Cardiac septum (tissue), 1 donor: Measurements from ENCODE around the gene TTLL8. TPM values are rescaled to one million over a fixed set of nuclear protein-coding genes. Genes with fewer than 3 reads are reported as not detected.

Experiments used
- DNase-seq: peaks from one replicate; pipeline ENCODE4 v3.0.0-alpha.2; 2020; ENCODE audit warnings: low spot score
- intact Hi-C: fragments of 100-400 bp; cut with DNase I; formaldehyde crosslinking; loops from one replicate; pipeline ENCODE4 v1.14.0; 2022
- total RNA-seq: library from RNA; stranded (reverse); fragmentation: NEBNext Ultra II Directional; extraction: Animal tissue kit (Norgen Biotek cat#: 25700); gene quantifications from one replicate; pipeline ENCODE4 v1.2.1, GENCODE V29; 2021
- donor health status: DM: no; HTN: no; CAD: no.

Gene TTLL8
- total RNA-seq, 1 donor from 2014 or later: not detected

GRCh38 chr22:50064453-50064852 lies 6.4 kb upstream of the TTLL8 start:
- intact Hi-C loops: loop anchor here (10.0 kb wide), 1 partner anchor 60 kb away; no protein-coding TSS in a partner anchor
- no peak for DNase-seq

DNA sequence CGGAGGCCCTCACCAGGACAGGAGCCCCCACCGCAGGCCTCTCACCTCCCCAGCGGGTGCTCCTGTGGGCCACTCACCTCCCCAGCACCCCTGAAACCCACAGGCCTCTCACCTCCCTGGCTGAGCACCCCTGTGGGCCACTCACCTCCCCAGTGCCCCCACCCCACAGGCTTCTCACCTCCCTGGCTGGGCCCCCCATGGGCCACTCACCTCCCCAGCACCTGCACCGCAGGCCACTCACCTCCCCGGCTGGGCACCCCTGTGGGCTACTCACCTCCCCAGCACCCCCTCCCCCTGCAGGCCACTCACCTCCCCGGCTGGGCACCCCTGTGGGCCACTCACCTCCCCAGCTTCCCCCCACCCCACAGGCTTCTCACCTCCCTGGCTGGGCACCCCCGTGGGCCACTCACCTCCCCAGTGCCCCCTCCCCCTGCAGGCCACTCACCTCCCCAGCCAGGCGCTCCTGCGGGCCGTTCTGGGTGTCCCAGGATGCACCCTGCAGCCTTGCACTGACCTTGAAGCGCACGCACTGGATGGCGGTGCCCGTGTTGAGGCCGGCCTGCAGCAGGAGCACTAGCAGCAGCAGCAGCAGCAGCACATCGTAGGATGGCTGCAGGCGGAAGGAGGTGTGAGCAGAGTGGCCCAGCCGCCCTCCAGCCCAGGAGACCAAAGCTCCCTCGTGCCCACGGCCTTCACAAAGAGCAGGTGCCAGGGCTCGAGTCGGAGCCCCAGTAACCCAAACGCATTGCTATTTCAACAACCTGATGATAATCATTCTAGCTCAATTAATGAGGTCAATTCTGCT lies 5.7 kb upstream of the TTLL8 start:
- no peak for DNase-seq

GRCh38 chr22:50062509-50063135 lies 4.5 kb upstream of the TTLL8 start:
- DNase-seq: no peak
- intact Hi-C loops: loop anchor here (10.0 kb wide), 1 partner anchor 62 kb away; no protein-coding TSS in a partner anchor

More for the DNA sequence above, 5.7 kb upstream of the TTLL8 start:
- intact Hi-C loops: loop anchor here (10.0 kb wide), 1 partner anchor 61 kb away; no protein-coding TSS in a partner anchor

- intact Hi-C loops: loop anchor here (10.0 kb wide), 1 partner anchor 63 kb away; no protein-coding TSS in a partner anchor
- no peak for DNase-seq
Measured at GRCh38 chr22:50061824-50062355, 3.8 kb upstream of the TTLL8 start.

DNA sequence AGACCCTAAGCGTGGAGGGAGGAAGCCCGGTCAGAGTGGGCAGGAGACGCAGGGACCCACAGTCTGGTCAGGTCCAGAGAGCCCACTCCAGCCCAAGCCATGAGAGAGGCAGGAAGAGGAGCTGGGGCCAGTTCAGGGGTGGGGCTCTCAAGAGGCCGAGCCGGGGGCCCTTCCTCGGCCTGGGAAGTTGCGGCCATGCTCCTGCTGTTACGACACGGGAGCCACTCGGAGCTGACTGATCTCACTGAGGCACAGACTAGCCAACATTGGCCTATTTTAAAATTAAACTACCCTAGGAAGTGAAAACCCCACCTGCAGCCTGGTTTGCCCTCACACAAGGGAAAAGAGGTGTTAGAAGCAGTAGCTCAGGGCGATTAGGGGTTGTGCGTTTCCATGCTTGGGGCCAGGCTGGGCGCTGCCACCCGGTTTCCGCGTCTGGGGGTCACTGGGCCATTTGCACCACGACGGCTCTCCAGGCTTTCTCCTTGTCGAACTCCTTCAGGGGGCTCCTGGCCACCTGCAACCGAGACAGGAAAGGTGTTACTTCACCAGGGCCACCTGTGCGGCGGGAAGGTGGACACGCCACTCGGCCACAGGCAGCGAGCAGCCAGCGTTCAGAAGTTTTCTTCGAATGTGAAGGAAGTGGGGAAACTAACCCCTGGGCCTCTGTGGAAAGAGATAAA lies 3.2 kb upstream of the TTLL8 start:
- intact Hi-C loops: loop anchor here (10.0 kb wide), 1 partner anchor 64 kb away; no protein-coding TSS in a partner anchor
- no peak for DNase-seq

DNA sequence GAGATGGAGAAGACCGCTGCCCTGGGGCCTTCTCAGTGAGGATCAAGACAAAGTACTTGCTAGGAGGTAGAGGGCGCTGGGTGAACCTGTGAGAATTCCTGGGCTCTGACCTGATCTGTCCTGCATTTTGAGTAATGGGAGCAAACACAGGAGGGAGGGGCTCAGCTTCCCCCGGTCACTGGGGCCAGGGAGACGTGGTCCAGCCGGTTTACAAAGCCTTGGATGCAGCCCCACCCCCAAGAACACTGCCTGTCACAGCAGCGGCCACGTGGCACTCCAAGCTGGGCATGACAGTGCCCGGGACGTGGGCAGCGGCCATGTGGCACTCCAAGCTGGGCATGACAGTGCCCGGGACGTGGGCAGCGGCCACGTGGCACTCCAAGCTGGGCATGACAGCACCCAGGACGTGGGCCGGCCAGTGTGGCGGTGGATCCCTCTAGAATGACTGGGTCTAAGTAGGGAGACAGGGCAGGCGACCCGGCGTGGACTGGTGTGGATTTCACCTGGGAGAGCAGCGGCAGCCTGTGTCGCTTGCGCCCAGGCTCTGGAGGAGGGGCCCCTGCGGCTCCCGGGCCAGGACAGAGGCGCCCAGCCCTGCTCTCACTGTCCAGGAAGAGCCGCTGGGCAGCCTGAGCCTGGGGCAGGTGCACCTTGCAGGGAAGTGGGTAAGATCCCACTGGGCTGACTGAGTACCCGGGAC lies 2.5 kb upstream of the TTLL8 start:
- intact Hi-C loops: loop anchor here (10.0 kb wide), 1 partner anchor 64 kb away; no protein-coding TSS in a partner anchor
- no peak for DNase-seq

DNA sequence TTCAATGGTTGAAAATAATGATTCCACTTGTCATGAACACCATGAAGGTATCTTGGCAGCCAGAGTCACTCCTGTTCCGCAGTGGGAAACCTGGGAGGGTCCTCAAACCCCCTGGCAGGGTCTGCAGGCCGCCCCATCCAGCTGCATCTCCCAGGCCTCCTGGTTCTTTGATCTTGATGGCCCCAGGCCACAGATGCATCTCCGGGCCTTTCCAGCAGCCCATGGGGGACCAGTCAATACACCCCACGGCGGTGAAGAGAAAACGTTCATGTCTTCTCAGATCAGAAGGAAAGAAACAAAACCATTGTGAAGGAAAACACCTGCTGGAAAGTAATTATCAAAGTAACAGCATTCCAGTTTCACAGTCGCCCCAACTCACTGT lies 1.8 kb upstream of the TTLL8 start:
- intact Hi-C loops: loop anchor here (10.0 kb wide), 1 partner anchor 65 kb away; no protein-coding TSS in a partner anchor
- no peak for DNase-seq

DNA sequence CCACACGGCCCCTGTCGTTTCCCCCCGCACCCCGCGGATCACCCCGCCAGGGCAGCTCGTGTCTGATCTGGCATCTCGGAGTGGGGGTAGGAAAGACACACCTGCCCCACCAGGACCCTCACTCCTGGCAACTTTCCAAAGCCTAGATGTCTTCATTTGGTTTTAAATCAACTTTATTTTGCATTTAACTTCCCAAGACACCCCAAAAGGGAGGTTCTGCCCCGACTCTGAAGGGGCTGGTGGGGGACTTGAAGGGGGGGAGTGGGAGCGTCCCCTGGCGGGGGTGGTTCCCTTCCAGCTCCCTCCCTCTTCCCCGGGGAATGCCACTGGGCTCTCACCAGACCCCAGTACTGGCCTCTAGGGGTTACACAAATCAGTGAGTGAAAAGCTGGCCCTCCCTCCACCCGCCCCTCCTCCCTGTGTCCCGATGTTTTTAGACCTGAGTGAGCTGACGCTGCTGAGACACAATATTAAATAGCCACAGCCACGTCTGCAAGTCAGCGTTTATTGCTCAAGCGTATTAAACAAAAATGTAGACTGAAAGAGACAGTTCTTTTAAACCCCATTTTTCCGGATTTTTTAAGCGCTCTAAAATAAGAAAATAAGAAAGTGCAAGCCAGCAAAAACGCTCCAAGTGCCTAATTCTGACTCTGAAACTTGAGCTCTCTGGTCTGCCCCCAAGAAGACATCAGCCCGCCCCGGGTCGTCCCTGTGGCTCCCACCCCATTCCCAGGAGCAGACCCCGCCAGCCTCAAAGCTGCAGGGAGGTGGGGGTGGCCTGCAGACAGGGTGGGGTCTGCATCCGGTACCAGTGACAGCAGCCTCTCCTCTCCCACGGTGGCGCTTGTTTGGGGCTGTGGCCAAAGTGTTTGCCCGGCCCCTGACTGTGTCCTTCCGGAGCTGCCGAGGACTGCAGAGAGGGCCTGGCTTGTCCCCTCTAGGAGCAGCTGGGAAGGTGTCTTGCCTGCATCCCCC lies 1.1 kb upstream of the TTLL8 start:
- no peak for DNase-seq
- intact Hi-C loops: no loop called here

DNA sequence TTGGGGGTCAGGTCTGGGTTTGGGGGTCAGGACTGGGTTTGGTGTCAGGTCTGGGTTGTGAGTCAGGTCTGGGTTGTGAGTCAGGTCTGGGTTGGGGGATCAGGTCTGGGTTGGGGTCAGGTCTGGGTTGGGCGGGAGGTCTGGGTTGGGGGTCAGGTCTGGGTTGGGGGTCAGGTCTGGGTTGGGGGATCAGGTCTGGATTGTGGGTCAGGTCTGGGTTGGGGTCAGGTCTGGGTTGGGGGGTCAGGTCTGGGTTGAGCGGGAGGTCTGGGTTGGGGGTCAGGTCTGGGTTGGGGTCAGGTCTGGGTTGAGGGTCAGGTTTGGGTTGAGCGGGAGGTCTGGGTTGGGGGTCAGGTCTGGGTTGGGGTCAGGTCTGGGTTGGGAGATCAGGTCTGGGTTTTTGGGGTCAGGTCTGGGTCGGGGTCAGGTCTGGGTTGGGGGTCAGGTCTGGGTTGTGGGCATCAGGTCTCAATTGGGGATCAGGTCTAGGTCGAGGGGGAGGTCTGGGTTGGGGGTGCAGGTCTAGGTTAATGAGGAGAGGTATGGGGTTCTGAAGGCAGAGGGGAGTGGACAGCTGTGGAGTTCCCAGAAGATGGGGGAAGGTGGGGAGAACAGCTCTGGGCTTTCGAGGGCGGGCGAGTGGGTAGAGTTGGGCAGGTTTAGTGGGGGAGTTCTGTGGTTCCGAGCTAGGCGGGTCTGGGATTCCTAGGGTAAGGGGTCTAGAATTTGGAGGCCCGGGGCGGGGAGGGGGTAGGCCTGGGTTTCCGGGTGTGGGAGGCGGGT lies 629 bp downstream of the TTLL8 start:
- DNase-seq: no peak
- intact Hi-C loops: no loop called here

DNA sequence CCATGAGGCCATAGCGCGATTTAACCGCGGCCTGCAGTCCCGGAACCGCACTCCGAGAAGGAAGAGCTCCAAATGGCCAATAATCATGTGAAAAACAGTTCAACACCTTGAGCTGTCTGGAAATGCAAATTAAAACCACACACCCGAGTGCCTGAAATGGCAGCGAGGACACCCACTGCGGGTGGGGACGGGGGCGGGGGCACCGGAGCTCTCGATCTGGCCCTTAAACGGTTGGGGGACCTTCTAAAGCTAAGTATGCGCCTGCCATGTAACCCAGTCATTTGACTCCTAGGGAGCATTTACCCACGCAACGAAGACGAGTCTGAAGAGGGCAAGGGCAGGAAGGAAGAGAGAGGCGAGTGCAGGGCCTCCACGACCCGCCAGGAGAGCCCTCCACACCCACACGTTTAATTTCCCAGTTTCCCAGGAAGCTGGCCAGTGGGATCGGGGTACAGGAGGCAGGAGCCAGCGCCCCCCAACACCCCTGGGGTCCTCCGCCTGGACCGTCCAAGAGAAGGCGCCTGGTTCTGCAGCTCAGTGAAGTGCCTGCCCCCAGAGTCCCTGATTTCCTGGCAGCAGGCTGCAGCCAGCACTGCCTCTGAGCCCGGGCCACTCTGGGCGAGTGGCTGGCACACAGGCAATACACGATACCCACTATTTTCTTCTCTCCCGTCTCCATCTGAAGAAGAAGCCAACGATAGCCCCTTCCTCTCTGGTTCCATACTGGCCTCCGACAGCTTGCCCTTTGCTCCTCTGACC lies 1.7 kb downstream of the TTLL8 start:
- intact Hi-C loops: no loop called here

GRCh38 chr22:50053861-50054260 lies 4.2 kb downstream of the TTLL8 start:
- intact Hi-C loops: no loop called here
- no peak for DNase-seq

More for the DNA sequence above, 1.7 kb downstream of the TTLL8 start:
- no peak for DNase-seq

- DNase-seq: no peak
- intact Hi-C loops: no loop called here
Measured at GRCh38 chr22:50051930-50052329, 6.2 kb downstream of the TTLL8 start.

- no peak for DNase-seq
- intact Hi-C loops: no loop called here
Measured at GRCh38 chr22:50049299-50050195, 8.6 kb downstream of the TTLL8 start.

- no peak for DNase-seq
- intact Hi-C loops: no loop called here
Measured at GRCh38 chr22:50048836-50049235, 9.3 kb downstream of the TTLL8 start.

- intact Hi-C loops: no loop called here
- DNase-seq: no peak
Measured at GRCh38 chr22:50048061-50048765, 9.9 kb downstream of the TTLL8 start.
